MCF 10A (cell line): ENCODE results near the gene AMPH. TPM values are rescaled to one million over a fixed set of nuclear protein-coding genes. Genes with fewer than 3 reads are reported as not detected.

Experiments used
- BruUV-seq: library from RNA; stranded (reverse); fragments of 400-500 nt; replicated peaks from 2 replicates; lab custom pipeline; 2021; lab: Mats Ljungman, UMichigan
- CTCF ChIA-PET: fragments of 300-600 bp; sonication (Branson Sonifier 250); formaldehyde crosslinking; extraction: SDS; loops from one replicate; lab custom pipeline; 2021; ENCODE audit warnings: antibody characterized with exemption, inconsistent platforms; lab: Yijun Ruan, JAX
- POLR2A ChIA-PET: fragments of 300-600, 350-650 bp; sonication (Branson Sonifier 250); formaldehyde crosslinking; extraction: SDS; loops from one replicate; lab custom pipeline; 2020; ENCODE audit warnings: antibody characterized with exemption, inconsistent platforms; lab: Yijun Ruan, JAX
- DNase-seq: peaks from one replicate; pipeline ENCODE4 v3.0.0-alpha.2; 2018; ENCODE audit not compliant: unreplicated experiment
- H3K27ac Mint-ChIP-seq: one replicate; pipeline ENCODE4 v1.8.0; 2022; ENCODE audit warnings: mild to moderate bottlenecking, low read depth, mixed read lengths; ENCODE audit not compliant: unreplicated experiment
- H3K27me3 Mint-ChIP-seq: one replicate; pipeline ENCODE4 v1.8.0; 2022; ENCODE audit warnings: mixed read lengths; ENCODE audit not compliant: insufficient read depth, unreplicated experiment
- H3K36me3 Mint-ChIP-seq: one replicate; pipeline ENCODE4 v1.8.0; 2022; ENCODE audit warnings: mild to moderate bottlenecking, moderate library complexity, mixed read lengths; ENCODE audit not compliant: insufficient read depth, unreplicated experiment
- H3K4me1 Mint-ChIP-seq: one replicate; pipeline ENCODE4 v1.8.0; 2022; ENCODE audit warnings: mixed read lengths; ENCODE audit not compliant: insufficient read depth, unreplicated experiment
- H3K4me3 Mint-ChIP-seq: one replicate; pipeline ENCODE4 v1.8.0; 2022; ENCODE audit warnings: mild to moderate bottlenecking, moderate library complexity, mixed read lengths; ENCODE audit not compliant: unreplicated experiment
- H3K9me3 Mint-ChIP-seq: one replicate; pipeline ENCODE4 v1.8.0; 2022; ENCODE audit warnings: mixed read lengths; ENCODE audit not compliant: unreplicated experiment
- CTCF ChIP-seq: fragments of 200-600 bp; IDR thresholded peaks from one replicate; pipeline ENCODE4 v1.8.0; 2022; ENCODE audit warnings: antibody characterized with exemption, mild to moderate bottlenecking; ENCODE audit not compliant: unreplicated experiment
- intact Hi-C: fragments of 100-400 bp; cut with micrococcal nuclease; formaldehyde crosslinking; loops from 2 replicates; pipeline ENCODE4 v1.14.1; 2022
- total RNA-seq: library from RNA; stranded (reverse); gene quantifications from 2 replicates; pipeline ENCODE4 v1.2.3, GENCODE V29; 2022

AMPH gene
- total RNA-seq, 1 experiment from 2014 or later = 0.63 TPM

- no TSS peak for BruUV-seq
- Mint-ChIP-seq H3K9me3 (no peaks in the 10 kb centered on the region), H3K27ac (no peak overlapping the region), H3K27me3 (peaks cover 22% of the 10 kb centered on the region), H3K36me3 (no peaks in the 10 kb centered on the region), H3K4me3 (no peak overlapping the region), H3K4me1 (no peaks in the 10 kb centered on the region)
- ChIA-PET POLR2A (no interaction called here), CTCF (interaction anchor here (0.6 to 1.2 kb wide), 5 partner anchors 14 to 257 kb away, joined by 3 to 5 read pairs (median 3); partner anchors contain the start of gene AMPH)
- DNase-seq = no peak
- TF ChIP-seq CTCF = no peak
- intact Hi-C loops = no loop called here
Measured at GRCh38 chr7:38655833-38656774, 24.9 kb upstream of the AMPH start.

- no peaks in the 10 kb centered on the region for H3K27me3 Mint-ChIP-seq
- H3K36me3 Mint-ChIP-seq = no peaks in the 10 kb centered on the region
- no TSS peak for BruUV-seq
- intact Hi-C loops = no loop called here
- H3K9me3 Mint-ChIP-seq = no peaks in the 10 kb centered on the region
- ChIA-PET POLR2A (no interaction called here), CTCF (no interaction called here)
- TF ChIP-seq CTCF = no peak
- no peak overlapping the region for H3K27ac Mint-ChIP-seq
- no peak overlapping the region for H3K4me3 Mint-ChIP-seq
- no peaks in the 10 kb centered on the region for H3K4me1 Mint-ChIP-seq
- no peak for DNase-seq
Measured at GRCh38 chr7:38637957-38638356, 6.8 kb upstream of the AMPH start.

GRCh38 chr7:38632411-38632810 lies 1.2 kb upstream of the AMPH start:
- no peaks in the 10 kb centered on the region for H3K36me3 Mint-ChIP-seq
- no peak for TF ChIP-seq CTCF
- H3K9me3 Mint-ChIP-seq = no peaks in the 10 kb centered on the region
- BruUV-seq = no TSS peak
- no peaks in the 10 kb centered on the region for H3K4me1 Mint-ChIP-seq
- CTCF ChIA-PET = interaction anchor here (0.7 to 1.1 kb wide), 2 partner anchors 18 to 262 kb away, joined by 3 read pairs; no protein-coding TSS in a partner anchor
- intact Hi-C loops = no loop called here
- no peak for DNase-seq
- H3K27ac Mint-ChIP-seq = no peak overlapping the region
- H3K27me3 Mint-ChIP-seq = peaks cover 18% of the 10 kb centered on the region
- POLR2A ChIA-PET = no interaction called here
- H3K4me3 Mint-ChIP-seq = no peak overlapping the region

GRCh38 chr7:38629651-38630510 lies 1.3 kb downstream of the AMPH start:
- BruUV-seq = no TSS peak
- peaks cover 18% of the 10 kb centered on the region for H3K27me3 Mint-ChIP-seq
- H3K27ac Mint-ChIP-seq = no peak overlapping the region
- no peak for TF ChIP-seq CTCF
- intact Hi-C loops = no loop called here
- no peaks in the 10 kb centered on the region for H3K36me3 Mint-ChIP-seq
- ChIA-PET CTCF (no interaction called here), POLR2A (no interaction called here)
- no peak for DNase-seq
- peak overlapping the region; percentile 68 for H3K4me3 Mint-ChIP-seq
- H3K9me3 Mint-ChIP-seq = peaks cover 9% of the 10 kb centered on the region
- H3K4me1 Mint-ChIP-seq = no peaks in the 10 kb centered on the region
